ENCODE results near the gene CABLES1.
"Not testable (repeated sequence)": the region's sequence is repeated elsewhere in the genome, so short reads cannot be mapped to it uniquely, and the experiment has no call there.

Gene CABLES1

GRCh38 chr18:23227726-23228070, 92.4 kb downstream of the CABLES1 start:
- peak; percentile 22 for DNase-seq

GRCh38 chr18:23228102-23229061, 93.1 kb downstream of the CABLES1 start:
- DNase-seq, result peak; percentile 50

- no peak for DNase-seq
Measured at GRCh38 chr18:23229472-23229871, 94.2 kb downstream of the CABLES1 start.

- no peak for DNase-seq
Measured at GRCh38 chr18:23230686-23231085, 95.4 kb downstream of the CABLES1 start.

- DNase-seq, result no peak
Measured at GRCh38 chr18:23231340-23232021, 96.2 kb downstream of the CABLES1 start.

- no peak for DNase-seq
Measured at GRCh38 chr18:23232331-23232730, 97.0 kb downstream of the CABLES1 start.

DNA sequence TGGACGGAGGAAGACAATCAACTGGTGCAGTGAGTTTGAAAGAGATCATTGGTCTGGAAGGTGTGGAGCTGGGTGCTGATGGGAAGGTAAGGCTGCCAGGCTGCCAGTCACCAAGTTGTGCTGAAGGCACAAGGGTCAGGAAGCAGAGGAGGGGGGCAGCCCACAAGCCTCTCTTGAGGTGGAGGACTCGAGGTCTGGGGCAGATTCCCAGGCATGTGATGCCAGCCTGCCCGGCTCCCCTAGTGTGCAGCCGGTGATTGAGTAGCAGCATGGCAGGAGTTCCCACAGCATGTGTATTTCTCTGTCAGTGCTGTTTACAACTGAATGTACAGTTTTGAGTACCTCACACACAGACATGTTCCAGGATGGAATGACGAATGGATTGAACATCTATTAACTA, 99.3 kb downstream of the CABLES1 start:
- DNase-seq, result no peak

- no peak for DNase-seq
Measured at GRCh38 chr18:23235336-23235735, 100.1 kb downstream of the CABLES1 start.

DNA sequence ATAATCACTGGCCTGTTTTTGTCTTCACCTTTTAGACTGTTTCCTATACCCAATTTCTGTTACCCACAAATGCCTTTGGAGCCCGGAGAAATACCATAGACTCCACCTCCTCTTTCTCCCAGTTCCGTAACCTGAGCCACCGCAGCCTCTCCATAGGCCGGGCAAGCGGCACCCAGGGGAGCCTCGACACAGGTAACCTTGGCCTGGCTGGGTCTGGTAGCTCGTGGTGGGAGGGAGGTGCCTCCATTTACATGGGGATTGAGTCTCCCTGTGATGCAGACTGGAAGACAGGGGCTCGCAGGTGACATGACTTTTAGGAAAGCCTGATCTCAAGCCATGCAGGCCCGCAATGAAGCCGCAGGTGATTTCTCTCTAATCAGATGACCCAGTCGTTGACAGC, 100.6 kb downstream of the CABLES1 start:
- no peak for DNase-seq

- DNase-seq, result no peak
Measured at GRCh38 chr18:23236876-23237468, 101.7 kb downstream of the CABLES1 start.

DNA sequence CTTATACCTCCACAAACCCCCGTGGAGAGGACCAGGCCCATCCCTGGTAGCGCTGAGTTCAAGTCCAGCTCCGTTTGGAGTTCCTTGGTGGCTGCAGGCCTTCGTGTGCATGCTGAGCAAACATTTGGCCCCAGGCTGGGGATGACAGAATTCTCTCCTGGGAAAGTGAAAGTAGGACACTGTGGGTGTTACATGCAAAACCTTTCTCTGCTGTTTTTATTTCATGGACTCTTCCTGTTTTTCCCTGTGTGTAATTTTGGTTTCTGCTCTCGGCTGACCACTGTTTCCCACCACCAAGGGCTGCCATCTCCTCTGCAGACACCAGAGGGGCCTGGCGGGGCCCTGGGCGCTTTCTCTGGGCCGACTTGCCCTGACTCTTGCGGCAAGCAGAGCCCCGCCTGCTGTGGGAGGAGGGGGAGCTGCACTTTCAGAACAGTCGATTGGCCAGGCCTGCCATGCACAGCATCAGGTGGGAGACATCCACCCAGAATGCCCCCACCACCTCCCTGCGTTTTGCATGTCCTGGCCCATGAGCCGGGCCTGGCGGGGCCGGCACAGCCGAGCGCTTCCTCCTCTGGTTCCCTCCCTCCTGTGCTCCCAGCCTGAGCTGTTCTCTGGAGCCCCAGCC, 102.4 kb downstream of the CABLES1 start:
- peak; percentile 20 for DNase-seq

GRCh38 chr18:23238152-23238531, 102.9 kb downstream of the CABLES1 start:
- no peak for DNase-seq

GRCh38 chr18:23238651-23239349, 103.5 kb downstream of the CABLES1 start:
- DNase-seq, result no peak

DNA sequence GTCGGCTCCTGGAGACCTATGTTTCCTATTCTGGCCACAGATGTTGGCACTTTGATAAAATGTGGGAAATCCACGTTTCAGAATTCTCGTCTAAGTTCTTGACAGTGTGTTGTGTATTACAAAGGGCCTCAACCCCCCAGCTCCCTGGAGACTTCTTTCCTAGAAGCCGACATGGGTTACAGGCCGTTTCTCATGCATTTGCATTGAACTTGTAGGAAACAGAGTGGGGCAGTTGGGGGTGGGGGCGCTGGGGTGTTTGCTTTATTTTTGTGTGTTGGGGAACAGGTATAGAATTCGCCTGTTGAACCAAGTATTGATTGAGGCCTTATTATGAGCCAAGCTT, 104.0 kb downstream of the CABLES1 start:
- DNase-seq, result no peak

- no peak for DNase-seq
Measured at GRCh38 chr18:23239885-23240608, 104.8 kb downstream of the CABLES1 start.

GRCh38 chr18:23240609-23240930, 105.3 kb downstream of the CABLES1 start:
- DNase-seq, result no peak

DNA sequence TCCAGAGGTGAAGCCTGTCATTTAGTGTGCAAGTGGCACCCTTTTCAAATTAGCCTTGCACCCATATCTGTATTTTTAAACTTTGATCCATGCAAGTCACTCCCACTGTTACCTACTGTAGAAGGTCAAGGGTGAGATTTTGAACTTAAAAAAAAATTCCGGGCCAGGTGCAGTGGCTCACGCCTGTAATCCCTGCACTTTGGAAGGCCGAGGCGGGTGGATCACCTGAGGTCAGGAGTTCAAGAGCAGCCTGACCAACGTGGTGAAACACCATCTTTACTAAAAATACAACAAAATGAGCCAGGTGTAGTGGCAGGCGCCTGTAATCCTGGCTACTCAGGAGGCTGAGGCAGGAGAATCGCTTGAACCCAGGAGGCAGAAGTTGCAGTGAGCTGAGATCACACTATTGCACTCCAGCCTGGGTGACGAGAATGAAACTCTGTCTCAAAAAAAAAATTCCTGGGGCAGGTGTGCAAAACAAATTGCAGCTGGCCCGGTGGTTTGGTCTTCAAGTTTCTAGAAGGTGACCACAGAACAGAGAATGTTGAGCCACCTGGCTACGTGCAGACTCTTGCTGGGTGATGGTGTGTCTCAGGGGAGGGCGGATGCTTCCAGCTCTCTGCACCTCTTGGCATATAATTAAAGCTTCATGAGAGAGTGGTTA, 106.7 kb downstream of the CABLES1 start:
- DNase-seq, result not testable (repeated sequence)

DNA sequence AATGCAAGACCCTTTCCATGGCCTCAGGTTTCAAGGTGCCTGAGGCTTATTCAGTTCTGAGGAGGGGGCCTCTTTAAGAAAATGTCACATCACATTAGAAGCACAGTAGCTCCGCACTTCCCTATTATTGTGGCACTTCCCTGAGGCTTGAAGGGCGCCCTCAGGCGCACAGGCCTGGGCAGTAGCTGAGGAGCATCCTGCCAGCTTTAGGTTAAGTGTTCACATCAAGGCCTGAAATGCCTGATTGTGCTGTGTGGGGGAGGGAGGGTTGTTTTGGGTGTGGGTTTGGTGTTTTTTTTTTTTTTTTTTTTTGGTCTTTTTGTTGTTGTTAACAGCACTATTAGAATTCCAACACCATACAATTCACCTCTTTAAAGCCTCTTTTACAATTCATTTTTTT, 107.9 kb downstream of the CABLES1 start:
- DNase-seq, result no peak

DNA sequence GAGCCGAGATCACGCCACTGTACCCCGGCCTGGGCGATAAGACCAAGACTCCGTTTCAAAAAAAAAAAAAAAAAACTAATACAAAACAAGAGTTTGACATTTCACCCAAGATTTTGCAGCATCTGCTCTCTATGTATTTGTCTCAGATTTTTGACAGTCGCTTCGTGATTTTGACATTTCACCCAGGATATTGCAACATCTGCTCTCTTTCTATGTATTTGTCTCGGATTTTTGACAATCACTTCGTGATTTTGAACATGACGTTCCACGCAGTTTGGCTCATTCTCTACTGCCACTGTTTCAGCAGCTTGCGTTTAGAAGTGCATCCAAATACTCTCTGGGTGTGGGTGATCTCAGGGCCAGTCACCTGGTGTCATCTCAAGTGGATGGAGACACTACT, 108.5 kb downstream of the CABLES1 start:
- no peak for DNase-seq

DNA sequence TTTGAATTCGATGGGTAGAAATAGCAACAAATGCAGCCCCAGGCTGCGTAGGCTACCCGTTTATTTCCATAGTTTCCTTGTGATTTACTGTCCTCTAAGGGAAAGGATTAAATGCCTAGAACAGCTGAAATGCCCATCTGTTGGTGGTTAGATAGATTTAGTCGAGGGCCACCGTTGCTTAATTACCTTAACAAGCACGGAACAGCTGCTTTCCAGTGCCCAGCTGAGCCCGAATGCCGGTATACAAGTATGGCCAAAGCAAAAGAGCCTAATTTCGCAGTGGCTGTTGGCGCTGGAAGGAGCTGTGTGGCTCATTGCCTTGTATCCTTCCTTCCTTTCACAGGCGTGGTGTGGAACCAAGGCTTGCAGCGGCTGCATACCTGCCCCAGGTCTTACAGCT, 109.1 kb downstream of the CABLES1 start:
- DNase-seq, result no peak

- DNase-seq, result no peak
Measured at GRCh38 chr18:23245461-23245860, 110.2 kb downstream of the CABLES1 start.

DNA sequence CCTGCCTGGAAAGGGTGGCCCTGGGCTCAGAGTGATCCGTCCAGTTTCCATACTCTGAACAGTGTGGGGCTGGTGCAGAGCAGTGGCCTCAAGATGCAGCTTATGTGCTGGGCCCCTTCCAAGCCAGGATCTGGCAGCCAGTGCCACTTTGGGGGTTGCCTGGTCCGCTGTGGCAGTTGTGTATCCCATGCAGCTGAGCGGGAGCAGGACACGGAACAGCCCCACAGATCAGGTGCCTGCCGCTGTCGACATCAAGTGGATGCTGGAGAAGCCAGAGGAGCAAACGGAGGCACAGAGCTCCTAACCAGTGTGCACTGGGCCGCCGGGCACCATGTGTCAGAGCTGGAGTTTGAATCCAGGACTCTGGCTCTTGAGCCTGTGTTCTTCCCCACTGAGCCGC, 112.0 kb downstream of the CABLES1 start:
- DNase-seq, result no peak

Measured in kidney glomerular epithelial cell (primary cell).